NT2/D1 (cell line): ENCODE measurements around the gene MAP2K5.

Experiments
- YY1 ChIP-seq: IDR thresholded peaks from 2 replicates; pipeline ENCODE4 v1.6.1; 2011; ENCODE audit not compliant: insufficient read length, insufficient read depth
- ZNF274 ChIP-seq: IDR thresholded peaks from 2 replicates; pipeline ENCODE4 v1.6.1; 2011; ENCODE audit warnings: mild to moderate bottlenecking, low read depth, low read length

- no peak for TF ChIP-seq ZNF274
- no peak for TF ChIP-seq YY1
Observed at GRCh38 chr15:67738056-67738455, 195.6 kb downstream of the MAP2K5 start.
